Stimulated activated CD8-positive, alpha-beta memory T cell treated with anti-CD3 and anti-CD28 coated beads, Interleukin-15, amount 100 ng/mL, for 4 hours (primary cell): ENCODE results near the gene CHCHD3.

ENCODE experiments used
- DNase-seq, 2 donors: peaks; one replicate each; pipeline ENCODE4 v3.0.0-alpha.2; 2020; ENCODE audit warnings: low read depth in 2 of 2

The CHCHD3 gene

GRCh38 chr7:132742189-132742612 lies 339.7 kb downstream of the CHCHD3 start:
- DNase-seq: no peak

- no peak for DNase-seq
These were observed 341.7 kb downstream of the CHCHD3 start for GRCh38 chr7:132740176-132740575.

- DNase-seq: no peak
These were observed 342.5 kb downstream of the CHCHD3 start for GRCh38 chr7:132739271-132739955.

GRCh38 chr7:132738254-132738653 lies 343.6 kb downstream of the CHCHD3 start:
- DNase-seq: no peak

GRCh38 chr7:132735476-132735875 lies 346.4 kb downstream of the CHCHD3 start:
- no peak for DNase-seq
